Osteocyte (in vitro differentiated cells): Measurements from ENCODE around the gene PRKCSH. TPM values are rescaled to one million over a fixed set of nuclear protein-coding genes. Genes with fewer than 3 reads are reported as not detected.
"Not testable (repeated sequence)": the region's sequence is repeated elsewhere in the genome, so short reads cannot be mapped to it uniquely, and the experiment has no call there.

Experiments used
- DNase-seq: peaks from one replicate; pipeline ENCODE4 v3.0.0; 2021; ENCODE audit warnings: mixed read lengths; ENCODE audit not compliant: unreplicated experiment; ENCODE audit errors: extremely low spot score
- H3K27ac Mint-ChIP-seq: one replicate; pipeline ENCODE4 v1.8.0; 2021; ENCODE audit warnings: mild to moderate bottlenecking, mixed read lengths; ENCODE audit not compliant: unreplicated experiment
- H3K27me3 Mint-ChIP-seq: one replicate; pipeline ENCODE4 v1.8.0; 2021; ENCODE audit warnings: mixed read lengths; ENCODE audit not compliant: unreplicated experiment
- H3K36me3 Mint-ChIP-seq: one replicate; pipeline ENCODE4 v1.8.0; 2021; ENCODE audit warnings: mixed read lengths; ENCODE audit not compliant: unreplicated experiment
- H3K4me1 Mint-ChIP-seq: one replicate; pipeline ENCODE4 v1.8.0; 2021; ENCODE audit warnings: mixed read lengths; ENCODE audit not compliant: unreplicated experiment
- H3K4me3 Mint-ChIP-seq: one replicate; pipeline ENCODE4 v1.8.0; 2021; ENCODE audit warnings: mild to moderate bottlenecking, moderate library complexity, mixed read lengths; ENCODE audit not compliant: unreplicated experiment
- H3K9me3 Mint-ChIP-seq: one replicate; pipeline ENCODE4 v1.8.0; 2021; ENCODE audit warnings: mixed read lengths; ENCODE audit not compliant: unreplicated experiment
- total RNA-seq: library from RNA; stranded (reverse); gene quantifications from 2 replicates; pipeline ENCODE4 v1.2.1, GENCODE V29; 2021
- TF ChIP-seq, protein P1 (sequence below): fragments of 200-600 bp; sonication (generic); IDR thresholded peaks from 2 replicates; pipeline ENCODE4 v1.5.0; 2021; ENCODE audit warnings: antibody characterized with exemption, mild to moderate bottlenecking, moderate library complexity

PRKCSH gene
- total RNA-seq, 1 donor from 2014 or later, result 415 TPM

DNA sequence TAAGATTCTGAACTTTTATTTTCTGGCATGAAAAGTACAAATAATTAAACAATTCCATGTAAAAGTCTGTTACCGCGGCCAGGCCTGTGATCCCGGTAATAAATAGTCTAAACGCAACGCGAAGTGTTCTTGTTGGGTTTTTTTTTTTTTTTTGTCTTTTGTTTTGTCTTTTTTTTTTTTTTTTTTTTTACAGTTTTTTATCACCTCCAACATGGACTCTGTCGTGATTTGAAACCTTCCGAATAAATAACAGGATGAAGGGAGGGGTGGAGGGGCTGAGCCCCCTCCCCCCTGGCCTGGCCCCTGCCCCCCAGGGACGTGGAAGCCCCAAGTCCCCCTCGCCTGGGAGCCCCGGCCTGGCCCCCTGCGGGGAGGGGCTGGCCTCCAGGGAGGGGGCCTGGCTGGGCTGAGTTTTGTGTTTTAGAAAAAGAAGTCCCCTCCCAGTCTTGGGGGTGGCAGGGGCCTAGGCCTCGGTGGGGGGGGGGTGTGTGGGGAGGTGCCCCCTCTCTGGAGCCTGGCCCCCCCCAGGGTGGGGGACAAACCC, 16.0 kb downstream of the PRKCSH start:
- Mint-ChIP-seq H3K9me3 (no peaks in the 10 kb centered on the region), H3K27me3 (no peaks in the 10 kb centered on the region), H3K4me3 (no peak overlapping the region), H3K27ac (no peak overlapping the region), H3K36me3 (peaks cover 4% of the 10 kb centered on the region), H3K4me1 (peaks cover 3% of the 10 kb centered on the region)
- no peak for DNase-seq
- TF ChIP-seq, protein P1, sequence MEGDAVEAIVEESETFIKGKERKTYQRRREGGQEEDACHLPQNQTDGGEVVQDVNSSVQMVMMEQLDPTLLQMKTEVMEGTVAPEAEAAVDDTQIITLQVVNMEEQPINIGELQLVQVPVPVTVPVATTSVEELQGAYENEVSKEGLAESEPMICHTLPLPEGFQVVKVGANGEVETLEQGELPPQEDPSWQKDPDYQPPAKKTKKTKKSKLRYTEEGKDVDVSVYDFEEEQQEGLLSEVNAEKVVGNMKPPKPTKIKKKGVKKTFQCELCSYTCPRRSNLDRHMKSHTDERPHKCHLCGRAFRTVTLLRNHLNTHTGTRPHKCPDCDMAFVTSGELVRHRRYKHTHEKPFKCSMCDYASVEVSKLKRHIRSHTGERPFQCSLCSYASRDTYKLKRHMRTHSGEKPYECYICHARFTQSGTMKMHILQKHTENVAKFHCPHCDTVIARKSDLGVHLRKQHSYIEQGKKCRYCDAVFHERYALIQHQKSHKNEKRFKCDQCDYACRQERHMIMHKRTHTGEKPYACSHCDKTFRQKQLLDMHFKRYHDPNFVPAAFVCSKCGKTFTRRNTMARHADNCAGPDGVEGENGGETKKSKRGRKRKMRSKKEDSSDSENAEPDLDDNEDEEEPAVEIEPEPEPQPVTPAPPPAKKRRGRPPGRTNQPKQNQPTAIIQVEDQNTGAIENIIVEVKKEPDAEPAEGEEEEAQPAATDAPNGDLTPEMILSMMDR, result no peak

DNA sequence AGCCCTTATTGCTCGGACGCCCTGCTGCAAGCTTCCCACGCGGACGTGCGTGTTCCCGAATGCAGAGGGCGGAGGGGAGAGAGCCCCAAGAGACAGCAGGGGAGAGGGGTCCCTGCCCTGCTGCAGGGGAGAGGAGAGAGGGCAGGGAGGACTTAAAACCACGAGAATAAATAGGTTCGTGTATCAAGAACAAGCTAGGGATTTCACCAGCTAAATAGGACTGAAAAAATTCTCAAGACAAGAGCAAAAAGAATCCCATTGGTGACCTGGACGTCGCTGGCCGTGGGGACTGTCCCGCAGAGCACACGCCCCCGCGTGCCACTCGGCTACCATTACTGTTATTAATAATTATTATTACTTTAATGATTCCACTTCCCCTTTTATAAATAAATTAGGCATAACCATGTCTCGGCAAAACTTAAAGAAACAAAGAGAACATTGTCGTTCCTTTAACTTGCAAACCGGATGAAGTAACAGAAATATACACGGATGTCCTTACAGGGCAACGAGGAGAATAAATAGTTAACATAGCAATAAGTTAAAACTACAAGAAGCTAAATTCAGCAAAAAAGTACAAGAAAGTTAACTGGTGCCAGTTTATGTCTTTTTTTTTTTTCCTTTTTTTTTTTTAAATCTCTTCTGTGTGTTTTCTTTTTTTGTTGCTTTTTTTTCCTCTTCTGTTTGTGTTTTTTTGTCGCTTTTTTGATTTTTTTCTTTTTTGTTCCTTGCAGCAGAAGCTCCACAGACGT, 16.6 kb downstream of the PRKCSH start:
- Mint-ChIP-seq H3K4me3 (no peak overlapping the region), H3K27ac (no peak overlapping the region), H3K27me3 (no peaks in the 10 kb centered on the region), H3K9me3 (no peaks in the 10 kb centered on the region), H3K36me3 (peaks cover 4% of the 10 kb centered on the region), H3K4me1 (peaks cover 3% of the 10 kb centered on the region)
- TF ChIP-seq, protein P1, result no peak
- no peak for DNase-seq

DNA sequence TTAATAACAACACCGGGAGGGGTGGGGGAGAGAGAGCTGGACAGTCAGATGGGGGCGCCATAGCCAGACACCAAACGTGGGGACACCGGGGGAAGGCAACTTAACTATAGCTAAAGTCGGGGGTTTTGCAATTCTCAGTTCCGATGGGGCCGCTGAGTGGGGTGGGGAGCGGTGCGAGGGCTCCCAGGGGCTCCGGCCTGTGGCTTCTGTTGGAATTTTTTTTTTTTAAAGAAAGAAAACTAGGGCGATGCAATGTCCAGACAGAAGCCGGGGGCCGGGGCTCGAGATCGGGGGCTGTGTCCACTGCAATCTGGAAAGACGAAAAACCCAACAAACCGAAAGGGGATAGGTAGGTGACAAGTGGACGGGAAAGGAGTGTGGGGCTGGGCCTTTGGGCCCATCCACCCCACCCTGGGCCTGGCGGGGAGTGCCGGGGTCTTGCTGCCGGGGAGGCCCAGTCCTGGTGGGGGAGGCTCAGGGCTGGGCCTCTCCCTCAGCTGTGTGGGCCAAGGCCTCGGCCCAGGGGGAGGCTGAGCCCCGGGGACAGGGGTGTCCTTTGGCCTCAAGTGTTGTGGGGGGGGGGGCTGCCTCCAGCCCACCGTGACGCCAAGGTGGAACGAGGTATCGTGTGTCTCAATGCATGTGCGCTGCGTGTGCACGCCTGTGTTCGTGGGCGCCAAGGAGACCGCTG, 17.3 kb downstream of the PRKCSH start:
- no peak for DNase-seq
- Mint-ChIP-seq H3K4me1 (peaks cover 3% of the 10 kb centered on the region), H3K4me3 (no peak overlapping the region), H3K9me3 (no peaks in the 10 kb centered on the region), H3K27me3 (no peaks in the 10 kb centered on the region), H3K36me3 (peaks cover 4% of the 10 kb centered on the region), H3K27ac (no peak overlapping the region)
- TF ChIP-seq, protein P1, result no peak

DNA sequence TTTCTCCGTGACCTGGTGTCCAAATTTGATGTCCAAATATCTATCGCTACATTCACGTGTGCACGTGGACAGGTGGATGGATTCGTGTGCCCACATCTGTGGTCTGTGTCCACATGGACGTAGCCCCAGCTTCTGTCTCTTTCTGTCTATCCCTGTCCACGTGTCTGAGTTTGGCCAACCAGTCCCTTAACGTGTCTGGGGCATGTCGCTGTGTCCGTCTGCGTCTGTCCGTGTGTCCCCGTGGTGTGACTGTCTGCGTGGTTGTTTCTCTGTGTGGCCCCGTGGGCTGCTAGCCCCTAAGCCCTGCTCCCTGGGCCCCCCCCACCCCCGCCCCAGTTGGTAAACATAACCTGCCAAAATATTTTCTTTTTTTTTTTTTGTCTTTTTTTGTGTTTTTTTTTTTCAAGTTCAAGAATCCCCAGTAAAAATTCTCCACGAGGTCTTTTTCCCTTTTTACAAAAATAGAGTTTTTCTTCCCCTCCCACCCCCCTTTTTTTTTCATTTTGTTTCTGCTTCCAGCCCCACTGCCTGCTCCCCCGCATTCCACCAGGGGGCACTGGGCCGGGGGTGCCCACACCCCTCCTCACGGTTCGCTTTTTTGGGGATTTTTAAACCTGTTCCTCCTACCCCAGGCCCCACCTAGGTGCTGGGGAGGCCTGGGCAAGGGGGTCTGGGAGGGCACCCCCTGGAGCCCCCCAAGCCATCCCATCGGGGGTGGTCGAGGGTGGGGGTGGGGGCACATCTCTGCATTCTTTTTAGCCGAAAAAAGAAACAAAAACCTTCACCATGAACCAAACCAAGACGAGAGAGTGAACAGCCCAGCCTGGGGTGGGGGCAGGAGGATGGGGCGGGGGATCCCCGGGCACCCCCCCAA, 18.3 kb downstream of the PRKCSH start:
- Mint-ChIP-seq H3K4me1 (peaks cover 3% of the 10 kb centered on the region), H3K36me3 (peaks cover 4% of the 10 kb centered on the region), H3K9me3 (no peaks in the 10 kb centered on the region), H3K4me3 (no peak overlapping the region), H3K27me3 (no peaks in the 10 kb centered on the region), H3K27ac (no peak overlapping the region)
- DNase-seq, result no peak
- TF ChIP-seq, protein P1, result peak; percentile 26

DNA sequence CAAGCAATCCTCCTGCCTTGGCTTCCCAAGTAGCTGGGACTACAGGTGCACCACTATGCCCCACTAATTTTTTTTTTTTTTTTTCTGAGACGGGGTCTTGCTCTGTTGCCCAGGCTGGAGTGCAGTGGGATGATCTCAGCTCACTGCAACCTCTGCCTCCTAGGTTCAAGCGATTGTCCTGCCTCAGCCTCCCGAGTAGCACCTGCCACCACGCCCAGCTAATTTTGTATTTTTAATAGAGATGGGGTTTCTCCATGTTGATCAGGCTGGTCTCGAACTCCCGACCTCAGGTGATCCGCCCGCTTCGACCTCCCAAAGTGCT, 19.8 kb downstream of the PRKCSH start:
- H3K4me3 Mint-ChIP-seq, DNase-seq, H3K27ac Mint-ChIP-seq, H3K27me3 Mint-ChIP-seq, H3K4me1 Mint-ChIP-seq, H3K9me3 Mint-ChIP-seq, H3K36me3 Mint-ChIP-seq: not testable (repeated sequence)
